Tibial nerve (tissue), 4 donors: ENCODE measurements around the gene ADAMTS8. TPM values are rescaled to one million over a fixed set of nuclear protein-coding genes. Genes with fewer than 3 reads are reported as not detected.

Source experiments
- DNase-seq, 2 donors: peaks; one replicate each; pipeline ENCODE4 v3.0.0-alpha.2; 2019; ENCODE audit warnings: low spot score in 2 of 2
- H3K27ac ChIP-seq, 4 donors: fragments of 200-600 bp; sonication (generic) in 3 of 4; one replicate each; pipeline ENCODE4 v1.5.1; 2017 to 2019; ENCODE audit warnings: mild to moderate bottlenecking in 1 of 4
- H3K27me3 ChIP-seq, 2 donors: fragments of 200-600 bp; sonication (generic) in 1 of 2; one replicate each; pipeline versions ENCODE4 v1.5.1 to v1.6.0; 2017 to 2019
- H3K36me3 ChIP-seq, 3 donors: fragments of 200-600 bp; sonication (generic); one replicate each; pipeline ENCODE4 v1.5.1; 2018 to 2019
- H3K4me1 ChIP-seq, 4 donors: fragments of 200-600 bp; sonication (generic) in 3 of 4; one replicate each; pipeline ENCODE4 v1.5.1; 2017 to 2019
- H3K4me3 ChIP-seq, 4 donors: fragments of 200-600 bp; sonication (generic) in 3 of 4; one replicate each; pipeline ENCODE4 v1.5.1; 2017 to 2019; ENCODE audit warnings: mild to moderate bottlenecking in 1 of 4, moderate library complexity in 1 of 4
- H3K9me3 ChIP-seq, 4 donors: fragments of 200-600 bp; sonication (generic) in 3 of 4; one replicate each; pipeline ENCODE4 v1.5.1; 2017 to 2019
- EP300 ChIP-seq, 2 donors: sonication (generic); formaldehyde crosslinking; IDR thresholded peaks; one replicate each; pipeline ENCODE4 v1.6.1; 2017; ENCODE audit warnings: antibody characterized with exemption in 2 of 2, mild to moderate bottlenecking in 1 of 2
- POLR2A ChIP-seq, 2 donors: fragments of 450-650 bp; IDR thresholded peaks; one replicate each; pipeline ENCODE4 v1.6.1; 2017; ENCODE audit warnings: antibody characterized with exemption in 2 of 2, mild to moderate bottlenecking in 2 of 2, moderate library complexity in 2 of 2
- WGBS, 2 donors: methylation state at CpG; one replicate each; pipeline ENCODE4 v1.1.5; 2018; 5-methylcytosine and 5-hydroxymethylcytosine counted together
- total RNA-seq, 4 donors: library from RNA; depleted of rRNA; stranded (reverse); fragments of >200 nt; gene quantifications; one replicate each; pipeline ENCODE4 v1.1.0, GENCODE V29; 2016
- TF ChIP-seq, protein P1 (sequence below), 5 experiments: fragments of 200-600 bp in 3 of 5; fragments of 450-650 bp in 2 of 5; sonication (generic) in 3 of 5; IDR thresholded peaks; one replicate each; pipeline ENCODE4 v1.5.1; 2016 to 2019; ENCODE audit warnings: antibody characterized with exemption in 5 of 5, mild to moderate bottlenecking in 3 of 5, moderate library complexity in 2 of 5

Gene ADAMTS8
- total RNA-seq, 4 donors from 2014 or later, result 0.66 to 3.9 (median 1.6) TPM

GRCh38 chr11:130455483-130456127, 27.2 kb upstream of the ADAMTS8 start:
- no peak for DNase-seq
- TF ChIP-seq, protein P1, sequence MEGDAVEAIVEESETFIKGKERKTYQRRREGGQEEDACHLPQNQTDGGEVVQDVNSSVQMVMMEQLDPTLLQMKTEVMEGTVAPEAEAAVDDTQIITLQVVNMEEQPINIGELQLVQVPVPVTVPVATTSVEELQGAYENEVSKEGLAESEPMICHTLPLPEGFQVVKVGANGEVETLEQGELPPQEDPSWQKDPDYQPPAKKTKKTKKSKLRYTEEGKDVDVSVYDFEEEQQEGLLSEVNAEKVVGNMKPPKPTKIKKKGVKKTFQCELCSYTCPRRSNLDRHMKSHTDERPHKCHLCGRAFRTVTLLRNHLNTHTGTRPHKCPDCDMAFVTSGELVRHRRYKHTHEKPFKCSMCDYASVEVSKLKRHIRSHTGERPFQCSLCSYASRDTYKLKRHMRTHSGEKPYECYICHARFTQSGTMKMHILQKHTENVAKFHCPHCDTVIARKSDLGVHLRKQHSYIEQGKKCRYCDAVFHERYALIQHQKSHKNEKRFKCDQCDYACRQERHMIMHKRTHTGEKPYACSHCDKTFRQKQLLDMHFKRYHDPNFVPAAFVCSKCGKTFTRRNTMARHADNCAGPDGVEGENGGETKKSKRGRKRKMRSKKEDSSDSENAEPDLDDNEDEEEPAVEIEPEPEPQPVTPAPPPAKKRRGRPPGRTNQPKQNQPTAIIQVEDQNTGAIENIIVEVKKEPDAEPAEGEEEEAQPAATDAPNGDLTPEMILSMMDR (IDR thresholded peaks at IDR 0.05), result no peak
- TF ChIP-seq POLR2A (IDR thresholded peaks at IDR 0.05) (no peak), EP300 (IDR thresholded peaks at IDR 0.05) (no peak)
- Histone ChIP-seq H3K36me3 (no peaks in the 10 kb centered on the region), H3K4me3 (no peak overlapping the region), H3K4me1 (peaks cover 0 to 73% (median 13%) of the 10 kb centered on the region in 4 donors), H3K9me3 (no peaks in the 10 kb centered on the region), H3K27ac (peak overlapping the region in 1 of 4 donors; percentile 24), H3K27me3 (no peaks in the 10 kb centered on the region)
- WGBS, 2 donors, result 80 to 82% methylated on average over 15 of the region's 15 CpGs

DNA sequence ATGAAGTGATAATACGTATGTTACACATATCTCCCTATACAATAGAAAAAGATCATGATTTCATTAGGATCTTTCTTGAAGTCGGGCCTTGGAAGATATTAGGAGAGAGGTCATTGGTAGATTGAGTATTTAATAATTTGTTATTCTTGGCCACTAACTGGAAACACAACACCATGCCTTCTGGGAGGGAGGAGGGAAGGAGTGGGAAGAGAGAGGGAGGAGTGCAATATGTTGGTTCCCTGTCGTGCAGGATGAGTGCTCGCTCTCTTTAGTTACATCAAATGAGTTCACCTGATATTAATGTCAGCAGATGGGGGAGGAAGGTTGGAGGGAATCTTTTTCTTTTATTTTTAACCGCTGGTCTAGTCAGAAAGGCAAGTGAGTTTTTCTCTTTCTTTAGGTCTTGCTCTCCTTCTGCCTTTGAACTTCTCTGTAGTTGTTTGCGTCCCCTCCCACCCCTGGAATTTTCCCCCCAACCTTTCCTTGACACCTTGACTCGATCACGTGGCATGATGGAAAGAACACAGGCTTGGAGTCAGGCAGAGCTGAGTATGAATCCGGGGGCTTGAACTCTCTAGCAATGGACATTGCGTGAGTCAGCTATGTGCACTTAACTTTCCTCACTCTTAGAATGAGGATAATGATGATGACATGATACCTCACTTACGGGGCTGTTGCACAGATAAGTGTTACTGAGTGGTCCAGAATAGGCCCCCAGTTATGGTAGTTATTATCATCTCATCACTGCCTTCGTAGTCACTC, 26.3 kb upstream of the ADAMTS8 start:
- TF ChIP-seq, protein P1 (IDR thresholded peaks at IDR 0.05), result no peak
- no peak for TF ChIP-seq EP300 (IDR thresholded peaks at IDR 0.05)
- no peak for TF ChIP-seq POLR2A (IDR thresholded peaks at IDR 0.05)
- WGBS, 2 donors, result 54 to 60% methylated on average over 12 of the region's 12 CpGs
- no peaks in the 10 kb centered on the region for H3K9me3 ChIP-seq
- no peak for DNase-seq
- no peaks in the 10 kb centered on the region for H3K36me3 ChIP-seq
- H3K4me3 ChIP-seq, result no peak overlapping the region
- H3K27me3 ChIP-seq, result no peaks in the 10 kb centered on the region
- H3K27ac ChIP-seq, result no peak overlapping the region
- H3K4me1 ChIP-seq, result peaks cover 0 to 79% (median 16%) of the 10 kb centered on the region in 4 donors

DNA sequence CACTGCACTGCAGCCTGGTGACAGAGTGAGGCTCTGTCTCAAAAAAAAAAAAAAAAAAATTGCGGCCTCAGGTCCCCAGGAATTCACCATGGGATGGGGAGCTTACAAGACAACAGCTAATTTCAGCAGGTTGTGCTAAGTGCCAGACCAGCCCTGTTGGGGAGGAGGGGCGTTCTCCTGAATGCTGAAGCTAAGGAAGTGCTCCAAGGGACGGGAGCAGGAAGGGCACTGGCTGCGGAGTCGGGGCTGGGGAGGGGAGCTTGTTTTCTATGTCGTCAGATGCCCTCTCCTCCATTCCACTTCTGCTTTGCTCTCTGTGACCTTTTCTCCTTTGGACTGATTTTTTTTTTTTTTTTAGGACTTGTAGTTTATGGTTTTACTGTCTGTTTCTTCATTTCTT, 24.5 kb upstream of the ADAMTS8 start:
- Histone ChIP-seq H3K4me3 (no peak overlapping the region), H3K4me1 (peaks cover 0 to 86% (median 21%) of the 10 kb centered on the region in 4 donors), H3K9me3 (no peaks in the 10 kb centered on the region), H3K27me3 (no peaks in the 10 kb centered on the region), H3K36me3 (no peaks in the 10 kb centered on the region), H3K27ac (no peak overlapping the region)
- WGBS, 2 donors, result 53 to 58% methylated on average over 6 of the region's 6 CpGs
- no peak for DNase-seq
- TF ChIP-seq EP300 (IDR thresholded peaks at IDR 0.05) (no peak), POLR2A (IDR thresholded peaks at IDR 0.05) (no peak)
- TF ChIP-seq, protein P1 (IDR thresholded peaks at IDR 0.05), result no peak

- no peaks in the 10 kb centered on the region for H3K36me3 ChIP-seq
- WGBS, 2 donors, result 65% methylated on average over 9 of the region's 9 CpGs
- no peaks in the 10 kb centered on the region for H3K27me3 ChIP-seq
- DNase-seq, result no peak
- H3K9me3 ChIP-seq, result no peaks in the 10 kb centered on the region
- TF ChIP-seq, protein P1 (IDR thresholded peaks at IDR 0.05), result no peak
- TF ChIP-seq POLR2A (IDR thresholded peaks at IDR 0.05) (no peak), EP300 (IDR thresholded peaks at IDR 0.05) (no peak)
- peak overlapping the region in 2 of 4 donors; percentile 51 to 83 for H3K27ac ChIP-seq
- peak overlapping the region in 1 of 4 donors; percentile 71 for H3K4me3 ChIP-seq
- peaks cover 0 to 81% (median 18%) of the 10 kb centered on the region in 4 donors for H3K4me1 ChIP-seq
Observed at GRCh38 chr11:130452176-130452575, 23.8 kb upstream of the ADAMTS8 start.
